Panc1 (cell line): ENCODE results near the gene PHF10.

ENCODE experiments used
- POLR2AphosphoS5 ChIP-seq: IDR thresholded peaks from 2 replicates; pipeline ENCODE4 v1.6.1; 2012; ENCODE audit warnings: mild to moderate bottlenecking, low read depth, low read length, moderate library complexity
- TF ChIP-seq, protein P1 (sequence below), 2 experiments: IDR thresholded peaks; 2 replicates each; pipeline ENCODE4 v1.6.1; 2011 to 2012; ENCODE audit warnings: low read depth in 2 of 2, control low read depth in 1 of 2, low read length in 1 of 2, mild to moderate bottlenecking in 1 of 2, moderate library complexity in 1 of 2; ENCODE audit not compliant: insufficient read depth in 1 of 2
- TF ChIP-seq, protein P2 (sequence below): fragments of 450-650 bp; IDR thresholded peaks from 2 replicates; pipeline ENCODE4 v1.5.1; 2017; ENCODE audit warnings: mild to moderate bottlenecking

DNA sequence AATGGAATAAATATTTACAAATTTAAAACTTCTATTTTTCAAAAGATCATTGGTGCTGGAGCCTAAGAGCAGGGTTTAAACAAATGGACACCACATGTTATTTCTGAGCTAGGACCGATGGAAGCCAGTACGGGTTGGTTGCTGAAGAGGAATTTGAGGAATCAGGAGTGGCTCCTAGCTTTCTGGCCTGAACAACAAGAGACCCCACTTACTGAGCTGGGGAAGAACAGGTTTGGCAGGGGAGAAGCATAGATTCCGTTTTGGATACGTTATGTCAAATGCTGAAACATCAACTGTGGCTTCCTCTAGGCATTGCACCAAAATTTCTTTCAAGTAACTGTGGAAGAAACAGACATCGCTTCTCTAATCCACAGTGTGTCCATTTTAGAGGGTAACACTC, 29.2 kb downstream of the PHF10 start:
- TF ChIP-seq, protein P1, sequence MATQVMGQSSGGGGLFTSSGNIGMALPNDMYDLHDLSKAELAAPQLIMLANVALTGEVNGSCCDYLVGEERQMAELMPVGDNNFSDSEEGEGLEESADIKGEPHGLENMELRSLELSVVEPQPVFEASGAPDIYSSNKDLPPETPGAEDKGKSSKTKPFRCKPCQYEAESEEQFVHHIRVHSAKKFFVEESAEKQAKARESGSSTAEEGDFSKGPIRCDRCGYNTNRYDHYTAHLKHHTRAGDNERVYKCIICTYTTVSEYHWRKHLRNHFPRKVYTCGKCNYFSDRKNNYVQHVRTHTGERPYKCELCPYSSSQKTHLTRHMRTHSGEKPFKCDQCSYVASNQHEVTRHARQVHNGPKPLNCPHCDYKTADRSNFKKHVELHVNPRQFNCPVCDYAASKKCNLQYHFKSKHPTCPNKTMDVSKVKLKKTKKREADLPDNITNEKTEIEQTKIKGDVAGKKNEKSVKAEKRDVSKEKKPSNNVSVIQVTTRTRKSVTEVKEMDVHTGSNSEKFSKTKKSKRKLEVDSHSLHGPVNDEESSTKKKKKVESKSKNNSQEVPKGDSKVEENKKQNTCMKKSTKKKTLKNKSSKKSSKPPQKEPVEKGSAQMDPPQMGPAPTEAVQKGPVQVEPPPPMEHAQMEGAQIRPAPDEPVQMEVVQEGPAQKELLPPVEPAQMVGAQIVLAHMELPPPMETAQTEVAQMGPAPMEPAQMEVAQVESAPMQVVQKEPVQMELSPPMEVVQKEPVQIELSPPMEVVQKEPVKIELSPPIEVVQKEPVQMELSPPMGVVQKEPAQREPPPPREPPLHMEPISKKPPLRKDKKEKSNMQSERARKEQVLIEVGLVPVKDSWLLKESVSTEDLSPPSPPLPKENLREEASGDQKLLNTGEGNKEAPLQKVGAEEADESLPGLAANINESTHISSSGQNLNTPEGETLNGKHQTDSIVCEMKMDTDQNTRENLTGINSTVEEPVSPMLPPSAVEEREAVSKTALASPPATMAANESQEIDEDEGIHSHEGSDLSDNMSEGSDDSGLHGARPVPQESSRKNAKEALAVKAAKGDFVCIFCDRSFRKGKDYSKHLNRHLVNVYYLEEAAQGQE (IDR thresholded peaks at IDR 0.05; ENCODE audit: insufficient read depth in 1 of 2, low read depth in 2 of 2, low read length in 1 of 2), result no peak
- no peak for TF ChIP-seq POLR2AphosphoS5
- TF ChIP-seq, protein P2, sequence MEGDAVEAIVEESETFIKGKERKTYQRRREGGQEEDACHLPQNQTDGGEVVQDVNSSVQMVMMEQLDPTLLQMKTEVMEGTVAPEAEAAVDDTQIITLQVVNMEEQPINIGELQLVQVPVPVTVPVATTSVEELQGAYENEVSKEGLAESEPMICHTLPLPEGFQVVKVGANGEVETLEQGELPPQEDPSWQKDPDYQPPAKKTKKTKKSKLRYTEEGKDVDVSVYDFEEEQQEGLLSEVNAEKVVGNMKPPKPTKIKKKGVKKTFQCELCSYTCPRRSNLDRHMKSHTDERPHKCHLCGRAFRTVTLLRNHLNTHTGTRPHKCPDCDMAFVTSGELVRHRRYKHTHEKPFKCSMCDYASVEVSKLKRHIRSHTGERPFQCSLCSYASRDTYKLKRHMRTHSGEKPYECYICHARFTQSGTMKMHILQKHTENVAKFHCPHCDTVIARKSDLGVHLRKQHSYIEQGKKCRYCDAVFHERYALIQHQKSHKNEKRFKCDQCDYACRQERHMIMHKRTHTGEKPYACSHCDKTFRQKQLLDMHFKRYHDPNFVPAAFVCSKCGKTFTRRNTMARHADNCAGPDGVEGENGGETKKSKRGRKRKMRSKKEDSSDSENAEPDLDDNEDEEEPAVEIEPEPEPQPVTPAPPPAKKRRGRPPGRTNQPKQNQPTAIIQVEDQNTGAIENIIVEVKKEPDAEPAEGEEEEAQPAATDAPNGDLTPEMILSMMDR, result no peak
